ENCODE data around the gene ZNF33A. TPM values are rescaled to one million over a fixed set of nuclear protein-coding genes. Genes with fewer than 3 reads are reported as not detected.

ZNF33A gene
- total and polyA plus RNA-seq, 2 experiments from 2014 or later = 21.2 to 23.8 TPM

- Histone ChIP-seq H3K4me1 (ENCODE audit: low read depth) (no peaks in the 10 kb centered on the region), H3K4me3 (no peak overlapping the region), H3K27ac (no peak overlapping the region), H3K9me3 (ENCODE audit: low read depth) (no peaks in the 10 kb centered on the region), H3K27me3 (no peaks in the 10 kb centered on the region), H3K36me3 (no peaks in the 10 kb centered on the region)
- TF ChIP-seq CTCF (IDR thresholded peaks at IDR 0.05; ENCODE audit: low read depth, low read length) = no peak
- DNase-seq (ENCODE audit: low read depth in 1 of 2, low spot score in 1 of 2) = no peak
These were observed 92.4 kb downstream of the ZNF33A start for GRCh38 chr10:38102880-38103279.

- no peaks in the 10 kb centered on the region for H3K36me3 ChIP-seq
- no peaks in the 10 kb centered on the region for H3K27me3 ChIP-seq
- no peak for DNase-seq (ENCODE audit: low read depth in 1 of 2, low spot score in 1 of 2)
- no peak overlapping the region for H3K4me3 ChIP-seq
- no peak for TF ChIP-seq CTCF (IDR thresholded peaks at IDR 0.05; ENCODE audit: low read depth, low read length)
- H3K9me3 ChIP-seq (ENCODE audit: low read depth) = no peaks in the 10 kb centered on the region
- no peaks in the 10 kb centered on the region for H3K4me1 ChIP-seq (ENCODE audit: low read depth)
- H3K27ac ChIP-seq = no peak overlapping the region
These were observed 93.3 kb downstream of the ZNF33A start for GRCh38 chr10:38103756-38104155.

GRCh38 chr10:38112159-38112558, 101.7 kb downstream of the ZNF33A start:
- no peak for TF ChIP-seq CTCF (IDR thresholded peaks at IDR 0.05; ENCODE audit: low read depth, low read length)
- no peak overlapping the region for H3K27ac ChIP-seq
- no peaks in the 10 kb centered on the region for H3K27me3 ChIP-seq
- no peaks in the 10 kb centered on the region for H3K9me3 ChIP-seq (ENCODE audit: low read depth)
- H3K36me3 ChIP-seq = no peaks in the 10 kb centered on the region
- peak in 1 of 2 donors; percentile 3 for DNase-seq (ENCODE audit: low read depth in 1 of 2, low spot score in 1 of 2)
- H3K4me1 ChIP-seq (ENCODE audit: low read depth) = no peaks in the 10 kb centered on the region
- H3K4me3 ChIP-seq = no peak overlapping the region

Other genes with a start within 250 kb of the ZNF33A start
- 8.6 and 9.9 TPM in 2 replicates for gene ZNF248, start 153.1 kb upstream of the ZNF33A start, total RNA-seq
- gene ZNF248, start 153.1 kb upstream of the ZNF33A start, polyA plus RNA-seq = 11.1 and 12.0 TPM in 2 replicates
- gene ZNF25, start 34.0 kb upstream of the ZNF33A start, total RNA-seq = 1.4 and 2.4 TPM in 2 replicates
- 1.1 and 2.8 TPM in 2 replicates for gene ZNF25, start 34.0 kb upstream of the ZNF33A start, polyA plus RNA-seq
- 9.8 and 15.3 TPM in 2 replicates for gene ZNF37A, start 83.7 kb downstream of the ZNF33A start, total RNA-seq
- 8.1 and 15.2 TPM in 2 replicates for gene ZNF37A, start 83.7 kb downstream of the ZNF33A start, polyA plus RNA-seq

All from cardiac muscle cell (in vitro differentiated cells and primary cell).